ENCODE results near the gene FUOM. TPM values are rescaled to one million over a fixed set of nuclear protein-coding genes. Genes with fewer than 3 reads are reported as not detected.

FUOM gene
- total RNA-seq, 2 donors from 2014 or later = 13.1 to 26.1 TPM

GRCh38 chr10:133365461-133366129 is 7.8 kb upstream of the FUOM start:
- TF ChIP-seq CTCF (IDR thresholded peaks at IDR 0.05) = no peak
- DNase-seq (ENCODE audit: low spot score) (no peak), ATAC-seq (ENCODE audit: insufficient number of reproducible peaks, low FRiP score, low read depth) (no peak)
- no peak overlapping the region for H3K4me3 ChIP-seq
- no peaks in the 10 kb centered on the region for H3K9me3 ChIP-seq
- H3K27ac ChIP-seq = no peak overlapping the region
- H3K4me1 ChIP-seq (ENCODE audit: control insufficient read depth in 1 of 2, low read depth in 2 of 2) = no peaks in the 10 kb centered on the region
- no peaks in the 10 kb centered on the region for H3K27me3 ChIP-seq (replicated peaks; ENCODE audit: insufficient read depth)
- H3K36me3 ChIP-seq = peaks cover 52% of the 10 kb centered on the region

- no peaks in the 10 kb centered on the region for H3K9me3 ChIP-seq
- no peaks in the 10 kb centered on the region for H3K27me3 ChIP-seq (replicated peaks; ENCODE audit: insufficient read depth)
- H3K27ac ChIP-seq = no peak overlapping the region
- peaks cover 44% of the 10 kb centered on the region for H3K36me3 ChIP-seq
- ATAC-seq (ENCODE audit: insufficient number of reproducible peaks, low FRiP score, low read depth) (no peak), DNase-seq (ENCODE audit: low spot score) (no peak)
- H3K4me3 ChIP-seq = no peak overlapping the region
- TF ChIP-seq CTCF (IDR thresholded peaks at IDR 0.05) = no peak
- H3K4me1 ChIP-seq (ENCODE audit: control insufficient read depth in 1 of 2, low read depth in 2 of 2) = no peaks in the 10 kb centered on the region
These were observed 7.0 kb upstream of the FUOM start for GRCh38 chr10:133364645-133365431.

DNA sequence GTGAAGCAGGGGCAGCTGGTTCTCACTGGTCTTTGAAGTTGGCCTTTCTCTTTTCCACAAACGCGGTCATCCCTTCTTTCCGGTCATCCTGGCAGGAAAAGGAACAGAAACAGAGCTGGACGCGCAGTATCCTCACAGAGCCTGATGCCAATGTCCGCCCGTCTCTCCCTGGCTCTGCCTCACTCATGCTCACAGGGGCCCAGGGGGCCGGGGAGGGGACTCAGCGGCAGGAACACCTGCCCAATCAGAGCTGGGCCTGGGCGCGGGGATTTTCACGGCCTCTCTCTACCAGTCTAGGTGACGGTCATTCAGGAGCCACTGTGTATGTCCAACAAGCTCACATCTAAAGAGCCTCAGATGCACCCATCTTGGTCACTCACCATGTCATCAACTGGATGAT is 5.0 kb upstream of the FUOM start:
- DNase-seq (ENCODE audit: low spot score) = no peak
- H3K27ac ChIP-seq = no peak overlapping the region
- no peaks in the 10 kb centered on the region for H3K4me1 ChIP-seq (ENCODE audit: control insufficient read depth in 1 of 2, low read depth in 2 of 2)
- H3K4me3 ChIP-seq = no peak overlapping the region
- no peak for TF ChIP-seq CTCF (IDR thresholded peaks at IDR 0.05)
- no peaks in the 10 kb centered on the region for H3K9me3 ChIP-seq
- peaks cover 28% of the 10 kb centered on the region for H3K36me3 ChIP-seq
- H3K27me3 ChIP-seq (replicated peaks; ENCODE audit: insufficient read depth) = no peaks in the 10 kb centered on the region
- ATAC-seq (ENCODE audit: insufficient number of reproducible peaks, low FRiP score, low read depth) = no peak

GRCh38 chr10:133361773-133362441 is 4.1 kb upstream of the FUOM start:
- DNase-seq (ENCODE audit: low spot score) (no peak), ATAC-seq (ENCODE audit: insufficient number of reproducible peaks, low FRiP score, low read depth) (no peak)
- Histone ChIP-seq H3K27ac (no peak overlapping the region), H3K4me1 (ENCODE audit: control insufficient read depth in 1 of 2, low read depth in 2 of 2) (peaks cover 0 to 8% of the 10 kb centered on the region in 2 donors), H3K27me3 (replicated peaks; ENCODE audit: insufficient read depth) (no peaks in the 10 kb centered on the region), H3K36me3 (peaks cover 27% of the 10 kb centered on the region), H3K4me3 (no peak overlapping the region), H3K9me3 (no peaks in the 10 kb centered on the region)
- TF ChIP-seq CTCF (IDR thresholded peaks at IDR 0.05) = no peak

DNA sequence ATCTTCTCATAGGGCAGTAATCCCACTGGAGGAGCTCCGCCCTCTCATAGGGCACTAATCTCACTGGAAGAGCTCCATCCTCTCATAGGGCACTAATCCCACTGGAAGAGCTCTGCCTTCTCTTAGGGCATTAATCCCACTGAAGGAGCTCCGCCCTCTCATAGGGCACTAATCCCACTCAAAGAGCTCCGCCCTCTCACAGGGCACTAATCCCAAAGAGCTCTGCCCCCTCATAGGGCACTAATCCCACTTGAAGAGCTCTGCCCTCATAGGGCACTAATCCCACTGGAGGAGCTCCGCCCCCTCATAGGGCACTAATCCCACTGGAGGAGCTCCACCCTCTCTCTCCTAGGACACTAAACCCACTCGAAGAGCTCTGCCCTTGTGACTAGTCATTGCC is 3.4 kb upstream of the FUOM start:
- ATAC-seq (ENCODE audit: insufficient number of reproducible peaks, low FRiP score, low read depth) = no peak
- no peak overlapping the region for H3K27ac ChIP-seq
- DNase-seq (ENCODE audit: low spot score) = no peak
- no peak for TF ChIP-seq CTCF (IDR thresholded peaks at IDR 0.05)
- peaks cover 3 to 14% of the 10 kb centered on the region in 2 donors for H3K4me1 ChIP-seq (ENCODE audit: control insufficient read depth in 1 of 2, low read depth in 2 of 2)
- peaks cover 20% of the 10 kb centered on the region for H3K36me3 ChIP-seq
- no peaks in the 10 kb centered on the region for H3K9me3 ChIP-seq
- H3K4me3 ChIP-seq = no peak overlapping the region
- H3K27me3 ChIP-seq (replicated peaks; ENCODE audit: insufficient read depth) = no peaks in the 10 kb centered on the region

All from thoracic aorta (tissue), 2 donors.